IMR-90 (cell line): ENCODE data around the gene VPS26C. TPM values are rescaled to one million over a fixed set of nuclear protein-coding genes. Genes with fewer than 3 reads are reported as not detected.

Experiments used
- ATAC-seq: fragments of 200-7000 bp; cut with Tn5 transposase; 2 replicates; pipeline ENCODE4 v1.9.1; 2020; ENCODE audit warnings: low read depth, mild to moderate bottlenecking, moderate library complexity
- BruUV-seq: library from RNA; stranded (reverse); fragments of 400-500 nt; replicated peaks from 2 replicates; lab custom pipeline; 2021; lab: Mats Ljungman, UMichigan
- CTCF ChIA-PET: fragments of 300-600 bp; formaldehyde crosslinking; extraction: SDS; loops from one replicate; lab custom pipeline; 2021; ENCODE audit warnings: antibody characterized with exemption; lab: Yijun Ruan, JAX
- POLR2A ChIA-PET: fragments of 300-600 bp; sonication (Branson Sonifier 250); formaldehyde crosslinking; loops from one replicate; lab custom pipeline; 2022; ENCODE audit warnings: antibody characterized with exemption; ENCODE audit not compliant: unreplicated experiment; lab: Charles Lee
- DNase-seq: peaks from one replicate; pipeline ENCODE4 v3.0.0; 2013
- H2AFZ ChIP-seq: replicated peaks from 2 replicates; pipeline ENCODE3; 2013; ENCODE audit warnings: low read length, mild to moderate bottlenecking; ENCODE audit not compliant: poor library complexity
- H2AK5ac ChIP-seq: 2 replicates; pipeline ENCODE4 v1.6.1; 2013; ENCODE audit warnings: low read depth, low read length, inconsistent platforms
- H2AK9ac ChIP-seq: replicated peaks from 2 replicates; pipeline ENCODE3; 2013; ENCODE audit warnings: mild to moderate bottlenecking, low read depth, low read length, moderate library complexity; ENCODE audit not compliant: poor library complexity
- H2BK120ac ChIP-seq: 2 replicates; pipeline ENCODE4 v1.6.1; 2013; ENCODE audit warnings: low read depth, low read length, inconsistent platforms
- H2BK15ac ChIP-seq: 3 replicates; pipeline ENCODE4 v1.6.1; 2013; ENCODE audit warnings: low read depth, low read length, inconsistent platforms
- H2BK20ac ChIP-seq: 2 replicates; pipeline ENCODE4 v1.6.1; 2013; ENCODE audit warnings: low read depth, mild to moderate bottlenecking, inconsistent platforms, low read length, moderate library complexity
- H2BK5ac ChIP-seq: 2 replicates; pipeline ENCODE4 v1.6.1; 2013; ENCODE audit warnings: mild to moderate bottlenecking, low read depth, low read length, inconsistent platforms; ENCODE audit not compliant: poor library complexity, severe bottlenecking
- H3K14ac ChIP-seq: replicated peaks from 2 replicates; pipeline ENCODE4 v1.6.1; 2013; ENCODE audit warnings: low read depth, low read length, inconsistent platforms
- H3K18ac ChIP-seq: 2 replicates; pipeline ENCODE4 v1.6.1; 2013; ENCODE audit warnings: low read depth, low read length, control low read depth
- H3K23ac ChIP-seq: 2 replicates; pipeline ENCODE4 v1.6.1; 2013; ENCODE audit warnings: low read depth, low read length, inconsistent platforms
- H3K27ac ChIP-seq: 2 replicates; pipeline ENCODE4 v1.5.1; 2013; ENCODE audit warnings: mild to moderate bottlenecking, control low read depth, low read length; ENCODE audit not compliant: insufficient read depth
- H3K27me3 ChIP-seq: 2 replicates; pipeline ENCODE4 v1.6.1; 2013; ENCODE audit warnings: low read length; ENCODE audit not compliant: control insufficient read depth, insufficient read depth
- H3K36me3 ChIP-seq: 2 replicates; pipeline ENCODE4 v1.6.1; 2013; ENCODE audit warnings: low read length, mixed read lengths; ENCODE audit not compliant: control insufficient read depth, insufficient read depth
- H3K4ac ChIP-seq: 2 replicates; pipeline ENCODE4 v1.6.1; 2013; ENCODE audit warnings: low read depth, low read length, inconsistent platforms
- H3K4me1 ChIP-seq: 2 replicates; pipeline ENCODE4 v1.6.1; 2013; ENCODE audit warnings: low read length, mixed read lengths; ENCODE audit not compliant: control insufficient read depth, insufficient read depth
- H3K4me2 ChIP-seq: 2 replicates; pipeline ENCODE4 v1.6.1; 2013; ENCODE audit warnings: low read depth, mild to moderate bottlenecking, control low read depth, low read length, moderate library complexity
- H3K4me3 ChIP-seq: 2 replicates; pipeline ENCODE4 v1.5.1; 2013; ENCODE audit warnings: low read depth, mild to moderate bottlenecking, control low read depth, low read length, moderate library complexity; ENCODE audit not compliant: insufficient read depth
- H3K56ac ChIP-seq: 2 replicates; pipeline ENCODE4 v1.6.1; 2013; ENCODE audit warnings: low read length, inconsistent platforms; ENCODE audit not compliant: insufficient read depth; ENCODE audit errors: extremely low read depth
- H3K79me1 ChIP-seq, 2 experiments: 2 replicates each; pipeline ENCODE4 v1.6.1; 2013; ENCODE audit warnings: low read length in 2 of 2, inconsistent platforms in 1 of 2, low read depth in 1 of 2
- H3K9ac ChIP-seq: 2 replicates; pipeline ENCODE4 v1.6.1; 2013; ENCODE audit warnings: low read depth, low read length, control low read depth
- H3K9me1 ChIP-seq: 2 replicates; pipeline ENCODE4 v1.6.1; 2013; ENCODE audit warnings: low read length, inconsistent platforms; ENCODE audit not compliant: insufficient read depth
- H3K9me3 ChIP-seq: 2 replicates; pipeline ENCODE4 v1.6.1; 2013; ENCODE audit warnings: low read length; ENCODE audit not compliant: control insufficient read depth, insufficient read depth
- H4K20me1 ChIP-seq: 2 replicates; pipeline ENCODE4 v1.6.1; 2013; ENCODE audit warnings: low read length, inconsistent platforms; ENCODE audit not compliant: insufficient read depth
- H4K5ac ChIP-seq: 2 replicates; pipeline ENCODE4 v1.6.1; 2013; ENCODE audit warnings: mild to moderate bottlenecking, low read depth, low read length, control low read depth
- H4K8ac ChIP-seq, 2 experiments: 2 replicates each; pipeline ENCODE4 v1.6.1; 2013; ENCODE audit warnings: low read depth in 2 of 2, low read length in 2 of 2, control low read depth in 1 of 2, inconsistent platforms in 1 of 2
- H4K91ac ChIP-seq: 2 replicates; pipeline ENCODE4 v1.6.1; 2013; ENCODE audit warnings: low read depth, low read length, inconsistent platforms; ENCODE audit not compliant: insufficient read depth
- BHLHE40 ChIP-seq: fragments of 150-350 bp; IDR thresholded peaks from 2 replicates; pipeline ENCODE4 v1.6.1; 2016; ENCODE audit warnings: mild to moderate bottlenecking, low read depth, low read length
- CEBPB ChIP-seq: IDR thresholded peaks from 2 replicates; pipeline ENCODE4 v1.6.1; 2012; ENCODE audit warnings: low read depth, low read length, improper control_type of control experiment
- CHD1 ChIP-seq: IDR thresholded peaks from 2 replicates; pipeline ENCODE4 v1.6.1; 2012; ENCODE audit warnings: low read depth, low read length, improper control_type of control experiment
- CTCF ChIP-seq: conservative IDR thresholded peaks from 2 replicates; pipeline ENCODE4 v1.5.1; 2012; ENCODE audit warnings: mild to moderate bottlenecking, low read depth, low read length, improper control_type of control experiment
- FOS ChIP-seq: fragments of 150-350 bp; IDR thresholded peaks from 2 replicates; pipeline ENCODE4 v1.6.1; 2016; ENCODE audit warnings: low read depth, low read length
- MAFK ChIP-seq: IDR thresholded peaks from 2 replicates; pipeline ENCODE4 v1.6.1; 2012; ENCODE audit warnings: low read depth, low read length, improper control_type of control experiment
- MAZ ChIP-seq: IDR thresholded peaks from 2 replicates; pipeline ENCODE4 v1.6.1; 2012; ENCODE audit warnings: low read depth, mild to moderate bottlenecking, low read length, improper control_type of control experiment, moderate library complexity, borderline replicate concordance
- MXI1 ChIP-seq: IDR thresholded peaks from 2 replicates; pipeline ENCODE4 v1.6.1; 2012; ENCODE audit warnings: low read depth, mild to moderate bottlenecking, low read length, moderate library complexity, borderline replicate concordance
- NFE2L2 ChIP-seq: fragments of 150-350 bp; IDR thresholded peaks from 2 replicates; pipeline ENCODE4 v1.6.1; 2016; ENCODE audit warnings: low read depth, mild to moderate bottlenecking, low read length
- POLR2A ChIP-seq: IDR thresholded peaks from 2 replicates; pipeline ENCODE4 v1.6.1; 2012; ENCODE audit warnings: mild to moderate bottlenecking, low read depth, low read length
- RAD21 ChIP-seq: IDR thresholded peaks from 2 replicates; pipeline ENCODE4 v1.6.1; 2012; ENCODE audit warnings: low read length, improper control_type of control experiment
- RCOR1 ChIP-seq: IDR thresholded peaks from 2 replicates; pipeline ENCODE4 v1.6.1; 2012; ENCODE audit warnings: mild to moderate bottlenecking, low read length, improper control_type of control experiment; ENCODE audit not compliant: insufficient replicate concordance
- RFX5 ChIP-seq: IDR thresholded peaks from 2 replicates; pipeline ENCODE4 v1.8.0; 2012; ENCODE audit warnings: low read depth, mild to moderate bottlenecking, low read length, moderate library complexity
- SMC3 ChIP-seq: fragments of 150-350 bp; IDR thresholded peaks from 2 replicates; pipeline ENCODE4 v1.6.1; 2016; ENCODE audit warnings: low read depth, mild to moderate bottlenecking, antibody characterized with exemption, low read length, moderate library complexity
- USF2 ChIP-seq: fragments of 150-350 bp; IDR thresholded peaks from 2 replicates; pipeline ENCODE4 v1.6.1; 2017; ENCODE audit warnings: mild to moderate bottlenecking, antibody characterized with exemption, low read length, low read depth
- WGBS, 2 experiments: methylation state at CpG; one replicate each; pipeline versions ENCODE4 v1.1.5 to v1.1.7; 2013; ENCODE audit warnings: missing lambda C conversion rate in 2 of 2; ENCODE audit not compliant: insufficient read length in 1 of 2; ENCODE audit errors: extremely low coverage in 2 of 2; 5-methylcytosine and 5-hydroxymethylcytosine counted together
- dilution Hi-C: fragments of 300-500 bp; cut with HindIII; formaldehyde crosslinking; loops from one replicate; pipeline ENCODE4 v1.14.3; 2018; ENCODE audit warnings: low sequenced_read_pairs; ENCODE audit not compliant: unreplicated experiment
- in situ Hi-C: fragments of 300-500 bp; cut with MboI; formaldehyde crosslinking; loops from 3 replicates; pipeline ENCODE4 v1.14.3; 2019; ENCODE audit warnings: low sequenced_read_pairs, inconsistent platforms, mixed read lengths
- intact Hi-C: fragments of 100-400 bp; cut with micrococcal nuclease; formaldehyde crosslinking; loops from 2 replicates; pipeline ENCODE4 v1.10.0; 2022
- polyA plus RNA-seq, 3 experiments: library from polyadenylated mRNA; depleted of rRNA; stranded (reverse); fragments of >200 nt; gene quantifications; 2 replicates each; pipeline ENCODE4 v1.2.3, GENCODE V29; 2012; ENCODE audit warnings: low replicate concordance in 1 of 3
- total RNA-seq: library from RNA; depleted of rRNA; stranded (reverse); fragments of >200 nt; gene quantifications from 2 replicates; pipeline ENCODE4 v1.2.3, GENCODE V29; 2012
- TF ChIP-seq, protein P1 (sequence below): fragments of 150-350 bp; IDR thresholded peaks from 2 replicates; pipeline ENCODE4 v1.6.1; 2016; ENCODE audit warnings: low read depth, mild to moderate bottlenecking, low read length, moderate library complexity, borderline replicate concordance

VPS26C gene
- total and polyA plus RNA-seq, 2 of the 4 experiments (the other 2 are of a cell fraction): 30.0 to 36.6 TPM

- dilution Hi-C loops (no loop called here), in situ Hi-C loops (no loop called here), intact Hi-C loops (no loop called here)
- ChIA-PET POLR2A (no interaction called here), CTCF (no interaction called here)
- ATAC-seq (peak; percentile 53; the same call in 1 of the 2 replicates), DNase-seq (no peak)
- H2AK5ac ChIP-seq: no peak overlapping the region
- H3K79me1 ChIP-seq: no peaks in the 10 kb centered on the region
- no peaks in the 10 kb centered on the region for H3K4me1 ChIP-seq
- H3K18ac ChIP-seq: no peak overlapping the region
- no peak overlapping the region for H2BK20ac ChIP-seq
- no peak overlapping the region for H4K5ac ChIP-seq
- H2BK5ac ChIP-seq: no peak overlapping the region
- H3K56ac ChIP-seq: no peak overlapping the region
- no peak overlapping the region for H2AK9ac ChIP-seq
- H3K4ac ChIP-seq: no peak overlapping the region
- no peaks in the 10 kb centered on the region for H3K9me3 ChIP-seq
- H2AFZ ChIP-seq: no peak overlapping the region
- H4K8ac ChIP-seq: no peak overlapping the region
- H3K27me3 ChIP-seq: peaks cover 10% of the 10 kb centered on the region
- H3K23ac ChIP-seq: no peak overlapping the region
- no peak overlapping the region for H3K14ac ChIP-seq
- H3K36me3 ChIP-seq: no peaks in the 10 kb centered on the region
- H2BK15ac ChIP-seq: no peak overlapping the region
- H4K91ac ChIP-seq: no peak overlapping the region
- H3K9ac ChIP-seq: no peak overlapping the region
- H3K4me2 ChIP-seq: no peak overlapping the region
- no peak overlapping the region for H2BK120ac ChIP-seq
- no peak for TF ChIP-seq MAZ
- TF ChIP-seq SMC3: no peak
- TF ChIP-seq CTCF: no peak
- TF ChIP-seq BHLHE40: no peak
- no peak for TF ChIP-seq CHD1
- no peak for TF ChIP-seq CEBPB
- TF ChIP-seq POLR2A: no peak
- no peak for TF ChIP-seq FOS
- no peak for TF ChIP-seq NFE2L2
- no peak for TF ChIP-seq RFX5
- TF ChIP-seq MAFK: no peak
- no peak for TF ChIP-seq RCOR1
- TF ChIP-seq, protein P1, sequence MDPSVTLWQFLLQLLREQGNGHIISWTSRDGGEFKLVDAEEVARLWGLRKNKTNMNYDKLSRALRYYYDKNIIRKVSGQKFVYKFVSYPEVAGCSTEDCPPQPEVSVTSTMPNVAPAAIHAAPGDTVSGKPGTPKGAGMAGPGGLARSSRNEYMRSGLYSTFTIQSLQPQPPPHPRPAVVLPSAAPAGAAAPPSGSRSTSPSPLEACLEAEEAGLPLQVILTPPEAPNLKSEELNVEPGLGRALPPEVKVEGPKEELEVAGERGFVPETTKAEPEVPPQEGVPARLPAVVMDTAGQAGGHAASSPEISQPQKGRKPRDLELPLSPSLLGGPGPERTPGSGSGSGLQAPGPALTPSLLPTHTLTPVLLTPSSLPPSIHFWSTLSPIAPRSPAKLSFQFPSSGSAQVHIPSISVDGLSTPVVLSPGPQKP: no peak
- no peak for TF ChIP-seq RAD21
- no peak for TF ChIP-seq USF2
- TF ChIP-seq MXI1: no peak
- WGBS, 2 experiments: 20% methylated on average over 1 of the region's 5 CpGs; no CpG with 5 or more reads in 1 of the 2 experiments
- no peaks in the 10 kb centered on the region for H4K20me1 ChIP-seq
- H3K4me3 ChIP-seq: no peak overlapping the region
- H3K9me1 ChIP-seq: no peaks in the 10 kb centered on the region
- H3K27ac ChIP-seq: no peak overlapping the region
- BruUV-seq: no TSS peak
Measured at GRCh38 chr21:37294679-37295078, 27.5 kb upstream of the VPS26C start.
